ENCODE data around the gene KRTAP1-4.
"Not testable (repeated sequence)": the region's sequence is repeated elsewhere in the genome, so short reads cannot be mapped to it uniquely, and the experiment has no call there.

The KRTAP1-4 gene

GRCh38 chr17:41002814-41003213, 27.2 kb downstream of the KRTAP1-4 start:
- FAIRE-seq: no peak

- FAIRE-seq: no peak
These were observed 28.2 kb downstream of the KRTAP1-4 start for GRCh38 chr17:41001795-41002194.

- not testable (repeated sequence) for FAIRE-seq
These were observed 30.4 kb downstream of the KRTAP1-4 start, which contains the start of gene KRTAP3-2 for GRCh38 chr17:40999563-40999962. Gene KRTAP3-2 (minus strand): TSS chr17:40999906. CDS start chr17:40999853, 53 bp downstream.

- FAIRE-seq: no peak
These were observed 32.6 kb downstream of the KRTAP1-4 start for GRCh38 chr17:40997361-40997760.

GRCh38 chr17:40996829-40997228, 33.2 kb downstream of the KRTAP1-4 start:
- FAIRE-seq: no peak

GRCh38 chr17:40995116-40995515, 34.9 kb downstream of the KRTAP1-4 start:
- FAIRE-seq: no peak

GRCh38 chr17:40993839-40994238, 36.2 kb downstream of the KRTAP1-4 start, which contains the start of gene KRTAP3-3:
Gene KRTAP3-3 (minus strand): TSS chr17:40994164. CDS start chr17:40994097, 67 bp downstream.
- FAIRE-seq: no peak

GRCh38 chr17:40993084-40993483, 36.9 kb downstream of the KRTAP1-4 start:
- no peak for FAIRE-seq

GRCh38 chr17:40992666-40993065, 37.3 kb downstream of the KRTAP1-4 start:
- no peak for FAIRE-seq

GRCh38 chr17:40986920-40987319, 43.1 kb downstream of the KRTAP1-4 start:
- FAIRE-seq: no peak

GRCh38 chr17:40984226-40984625, 45.8 kb downstream of the KRTAP1-4 start, which contains the start of gene KRT40:
Gene KRT40 (minus strand): TSS chr17:40984326. CDS start chr17:40984273, 53 bp downstream.
- no peak for FAIRE-seq

GRCh38 chr17:40981115-40981514, 48.9 kb downstream of the KRTAP1-4 start:
- no peak for FAIRE-seq

GRCh38 chr17:40980596-40980995, 49.4 kb downstream of the KRTAP1-4 start:
- FAIRE-seq: no peak

- FAIRE-seq: no peak
These were observed 49.9 kb downstream of the KRTAP1-4 start for GRCh38 chr17:40980117-40980516.
